ENCODE data around the gene CALR.
"Not testable (repeated sequence)": the region's sequence is repeated elsewhere in the genome, so short reads cannot be mapped to it uniquely, and the experiment has no call there.

Gene CALR

GRCh38 chr19:12933287-12934072, 4.9 kb upstream of the CALR start, which contains the start of gene FARSA:
Gene FARSA, minus strand, starts transcription at chr19:12933711. Its CDS starts 15 bp downstream, at chr19:12933696.
- peak; percentile 62 to 80 for DNase-seq (ENCODE audit: low read depth in 2 of 2, low spot score in 1 of 2)

GRCh38 chr19:12935071-12935470, 3.3 kb upstream of the CALR start:
- no peak for DNase-seq (ENCODE audit: low read depth in 2 of 2, low spot score in 1 of 2)

- DNase-seq (ENCODE audit: low read depth in 2 of 2, low spot score in 1 of 2): no peak
Measured at GRCh38 chr19:12936582-12936981, 1.8 kb upstream of the CALR start.

GRCh38 chr19:12937093-12937926, 1.1 kb upstream of the CALR start:
- no peak for DNase-seq (ENCODE audit: low read depth in 2 of 2, low spot score in 1 of 2)

- no peak for DNase-seq (ENCODE audit: low read depth in 2 of 2, low spot score in 1 of 2)
Measured at GRCh38 chr19:12938779-12939601, 581 bp downstream of the CALR start.

- DNase-seq (ENCODE audit: low read depth in 2 of 2, low spot score in 1 of 2): no peak
Measured at GRCh38 chr19:12939975-12940423, 1.6 kb downstream of the CALR start.

GRCh38 chr19:12940897-12941296, 2.5 kb downstream of the CALR start:
- DNase-seq (ENCODE audit: low read depth in 2 of 2, low spot score in 1 of 2): no peak

- DNase-seq (ENCODE audit: low read depth in 2 of 2, low spot score in 1 of 2): no peak
Measured at GRCh38 chr19:12943437-12944044, 5.1 kb downstream of the CALR start.

- DNase-seq (ENCODE audit: low read depth in 2 of 2, low spot score in 1 of 2): no peak
Measured at GRCh38 chr19:12944104-12944674, 5.8 kb downstream of the CALR start.

- DNase-seq (ENCODE audit: low read depth in 2 of 2, low spot score in 1 of 2): peak; percentile 96 to 97
Measured at GRCh38 chr19:12945479-12946091, 7.2 kb downstream of the CALR start, which contains the start of gene RAD23A. Gene RAD23A, plus strand, starts transcription at chr19:12945862. Its CDS starts 87 bp downstream, at chr19:12945949.

- DNase-seq (ENCODE audit: low read depth in 2 of 2, low spot score in 1 of 2): no peak
Measured at GRCh38 chr19:12946092-12946721, 7.8 kb downstream of the CALR start.

- no peak for DNase-seq (ENCODE audit: low read depth in 2 of 2, low spot score in 1 of 2)
Measured at GRCh38 chr19:12946731-12947496, 8.5 kb downstream of the CALR start.

- no peak for DNase-seq (ENCODE audit: low read depth in 2 of 2, low spot score in 1 of 2)
Measured at GRCh38 chr19:12947702-12948611, 9.5 kb downstream of the CALR start.

GRCh38 chr19:12948612-12949362, 10.4 kb downstream of the CALR start:
- DNase-seq (ENCODE audit: low read depth in 2 of 2, low spot score in 1 of 2): no peak

- DNase-seq (ENCODE audit: low read depth in 2 of 2, low spot score in 1 of 2): no peak
Measured at GRCh38 chr19:12949363-12950283, 11.2 kb downstream of the CALR start.

- DNase-seq (ENCODE audit: low read depth in 2 of 2, low spot score in 1 of 2): not testable (repeated sequence)
Measured at GRCh38 chr19:12952050-12952449, 13.6 kb downstream of the CALR start.
